AG04449 (cell line): ENCODE measurements around the gene DUOXA1.
"Not testable (repeated sequence)": the region's sequence is repeated elsewhere in the genome, so short reads cannot be mapped to it uniquely, and the experiment has no call there.

Experiments
- CTCF ChIA-PET: fragments of 350-600 bp; formaldehyde crosslinking; extraction: SDS; loops from one replicate; lab custom pipeline; 2021; ENCODE audit warnings: antibody characterized with exemption; lab: Yijun Ruan, JAX
- POLR2A ChIA-PET: fragments of 400-600, 350-600 bp; formaldehyde crosslinking; extraction: SDS; loops from one replicate; lab custom pipeline; 2020; ENCODE audit warnings: antibody characterized with exemption, inconsistent platforms; lab: Yijun Ruan, JAX
- DNase-seq: peaks from one replicate; pipeline ENCODE4 v3.0.0-alpha.2; 2010; ENCODE audit warnings: low read depth, low spot score
- H3K4me3 ChIP-seq: 2 replicates; pipeline ENCODE4 v1.5.1; 2011; ENCODE audit warnings: low read depth, mild to moderate bottlenecking, control low read depth, low read length
- CTCF ChIP-seq: IDR thresholded peaks from one replicate; pipeline ENCODE4 v1.5.1; 2011; ENCODE audit warnings: mild to moderate bottlenecking, moderate library complexity, low read length, control low read depth, inconsistent platforms; ENCODE audit not compliant: insufficient read depth; ENCODE audit errors: missing control alignments

DUOXA1 gene

GRCh38 chr15:45088801-45089711, 40.6 kb downstream of the DUOXA1 start:
- POLR2A ChIA-PET = no interaction called here

GRCh38 chr15:45087513-45087912, 42.2 kb downstream of the DUOXA1 start:
- CTCF ChIA-PET = interaction anchor here (1.4 to 1.6 kb wide), 2 partner anchors 31 kb away, joined by 5 to 9 read pairs; no protein-coding TSS in a partner anchor
- POLR2A ChIA-PET = no interaction called here
- no peak overlapping the region for H3K4me3 ChIP-seq
- no peak for TF ChIP-seq CTCF
- no peak for DNase-seq

More at GRCh38 chr15:45088801-45089711, 40.6 kb downstream of the DUOXA1 start:
- CTCF ChIA-PET = interaction anchor here (1.4 to 1.6 kb wide), 2 partner anchors 29 kb away, joined by 4 to 5 read pairs; no protein-coding TSS in a partner anchor
- H3K4me3 ChIP-seq = no peak overlapping the region
- DNase-seq = no peak
- TF ChIP-seq CTCF = no peak

GRCh38 chr15:45084163-45084562, 45.5 kb downstream of the DUOXA1 start:
- CTCF ChIA-PET = interaction anchor here (1.0 to 1.2 kb wide), 2 partner anchors 34 kb away, joined by 3 to 4 read pairs; no protein-coding TSS in a partner anchor

GRCh38 chr15:45083223-45083622, 46.5 kb downstream of the DUOXA1 start:
- ChIA-PET CTCF (interaction anchor here (1.2 kb wide), 1 partner anchor 35 kb away, joined by 4 read pairs; no protein-coding TSS in a partner anchor), POLR2A (no interaction called here)
- DNase-seq = no peak
- TF ChIP-seq CTCF = no peak
- no peak overlapping the region for H3K4me3 ChIP-seq

More at GRCh38 chr15:45084163-45084562, 45.5 kb downstream of the DUOXA1 start:
- TF ChIP-seq CTCF = no peak
- POLR2A ChIA-PET = no interaction called here
- no peak overlapping the region for H3K4me3 ChIP-seq
- no peak for DNase-seq

- DNase-seq, H3K4me3 ChIP-seq, CTCF ChIA-PET, POLR2A ChIA-PET: not testable (repeated sequence)
Measured at GRCh38 chr15:45082412-45082811, 47.3 kb downstream of the DUOXA1 start.

GRCh38 chr15:45080593-45080992, 49.1 kb downstream of the DUOXA1 start:
- H3K4me3 ChIP-seq, POLR2A ChIA-PET, DNase-seq: not testable (repeated sequence)
- CTCF ChIA-PET = interaction anchor here (1.1 kb wide), 1 partner anchor 44 kb away, joined by 4 read pairs; no protein-coding TSS in a partner anchor

GRCh38 chr15:45079628-45080246, 49.9 kb downstream of the DUOXA1 start:
- DNase-seq, POLR2A ChIA-PET, H3K4me3 ChIP-seq, CTCF ChIA-PET: not testable (repeated sequence)

GRCh38 chr15:45079201-45079600, 50.5 kb downstream of the DUOXA1 start:
- POLR2A ChIA-PET, DNase-seq, CTCF ChIA-PET, H3K4me3 ChIP-seq: not testable (repeated sequence)

- DNase-seq, POLR2A ChIA-PET, H3K4me3 ChIP-seq, CTCF ChIA-PET: not testable (repeated sequence)
Measured at GRCh38 chr15:45077391-45077790, 52.3 kb downstream of the DUOXA1 start.

GRCh38 chr15:45075440-45076320, 54.0 kb downstream of the DUOXA1 start:
- POLR2A ChIA-PET, CTCF ChIA-PET, DNase-seq, H3K4me3 ChIP-seq: not testable (repeated sequence)

- H3K4me3 ChIP-seq, CTCF ChIA-PET, POLR2A ChIA-PET, DNase-seq: not testable (repeated sequence)
Measured at GRCh38 chr15:45073602-45074001, 56.1 kb downstream of the DUOXA1 start.
